HL-60/S4 (cell line): ENCODE results near the gene SRSF9.

ENCODE experiments used
- in situ Hi-C: fragments of 300-500 bp; cut with MboI; formaldehyde crosslinking; loops from 2 replicates; pipeline ENCODE4 v1.14.3; 2022; ENCODE audit warnings: low sequenced_read_pairs

SRSF9 gene

GRCh38 chr12:120413901-120414695 is 55.5 kb downstream of the SRSF9 start:
- in situ Hi-C loops, result no loop called here

GRCh38 chr12:120412421-120412820 is 57.1 kb downstream of the SRSF9 start:
- in situ Hi-C loops, result no loop called here
